Sigmoid colon (tissue), 7 donors: ENCODE results near the gene FCRL6. TPM values are rescaled to one million over a fixed set of nuclear protein-coding genes. Genes with fewer than 3 reads are reported as not detected.

Experiments used
- DNase-seq: peaks from one replicate; pipeline ENCODE4 v3.0.0-alpha.2; 2019
- H3K27ac ChIP-seq, 4 donors: fragments of 200-600 bp; sonication (generic); one replicate each; pipeline ENCODE4 v1.5.1; 2016 to 2019; ENCODE audit warnings: mild to moderate bottlenecking in 1 of 4
- H3K27me3 ChIP-seq, 3 donors: fragments of 200-600 bp; sonication (generic); one replicate each; pipeline ENCODE4 v1.5.1; 2019; ENCODE audit warnings: mild to moderate bottlenecking in 1 of 3
- H3K36me3 ChIP-seq, 4 donors: fragments of 200-600 bp; sonication (generic); one replicate each; pipeline ENCODE4 v1.5.1; 2016 to 2019
- H3K4me1 ChIP-seq, 4 donors: fragments of 200-600 bp; sonication (generic); one replicate each; pipeline ENCODE4 v1.5.1; 2017 to 2019
- H3K4me3 ChIP-seq, 4 donors: fragments of 200-600 bp; sonication (generic); one replicate each; pipeline ENCODE4 v1.5.1; 2017 to 2019; ENCODE audit warnings: mild to moderate bottlenecking in 2 of 4, moderate library complexity in 1 of 4
- H3K9me3 ChIP-seq, 4 donors: fragments of 200-600 bp in 3 of 4; sonication (generic) in 3 of 4; one replicate each; pipeline versions ENCODE4 v1.5.1 to v1.6.1; 2013 to 2019
- EP300 ChIP-seq, 4 donors: sonication (generic); formaldehyde crosslinking; IDR thresholded peaks; one replicate each; pipeline ENCODE4 v1.6.1; 2017; ENCODE audit warnings: antibody characterized with exemption in 4 of 4
- POLR2A ChIP-seq, 2 donors: fragments of 450-650 bp; IDR thresholded peaks; one replicate each; pipeline ENCODE4 v1.6.1; 2016; ENCODE audit warnings: antibody characterized with exemption in 2 of 2, mild to moderate bottlenecking in 2 of 2, moderate library complexity in 2 of 2
- POLR2AphosphoS5 ChIP-seq, 4 donors: sonication (generic); formaldehyde crosslinking; IDR thresholded peaks; one replicate each; pipeline ENCODE4 v1.6.1; 2017; ENCODE audit warnings: antibody characterized with exemption in 4 of 4
- WGBS, 2 donors: extraction: QIAGEN DNeasy Blood & Tissue Kit; methylation state at CpG; one replicate each; pipeline ENCODE4 v1.1.7; 2013; 5-methylcytosine and 5-hydroxymethylcytosine counted together
- intact Hi-C: fragments of 100-400 bp; cut with DNase I; formaldehyde crosslinking; loops from one replicate; pipeline ENCODE4 v1.15.1; 2023
- polyA plus RNA-seq, 3 donors: library from polyadenylated mRNA; stranded (reverse); fragments of 200-250 nt; gene quantifications; one replicate each; pipeline ENCODE4 v1.2.3, GENCODE V29; 2013
- total RNA-seq, 4 donors: library from RNA; depleted of rRNA; stranded (reverse); fragments of >200 nt; gene quantifications; one replicate each; pipeline ENCODE4 v1.1.0, GENCODE V29; 2016
- TF ChIP-seq, protein P1 (sequence below), 4 experiments: fragments of 450-650 bp in 3 of 4; fragments of 200-600 bp in 1 of 4; IDR thresholded peaks; one replicate each; pipeline ENCODE4 v1.5.1; 2016 to 2019; ENCODE audit warnings: antibody characterized with exemption in 4 of 4, mild to moderate bottlenecking in 3 of 4, moderate library complexity in 2 of 4
- donor health status: healthy with polysubstance abuse.
- donor health status: Bipolar disorder and iron deficiency.
- donor health status: healthy.

The FCRL6 gene, protein sequence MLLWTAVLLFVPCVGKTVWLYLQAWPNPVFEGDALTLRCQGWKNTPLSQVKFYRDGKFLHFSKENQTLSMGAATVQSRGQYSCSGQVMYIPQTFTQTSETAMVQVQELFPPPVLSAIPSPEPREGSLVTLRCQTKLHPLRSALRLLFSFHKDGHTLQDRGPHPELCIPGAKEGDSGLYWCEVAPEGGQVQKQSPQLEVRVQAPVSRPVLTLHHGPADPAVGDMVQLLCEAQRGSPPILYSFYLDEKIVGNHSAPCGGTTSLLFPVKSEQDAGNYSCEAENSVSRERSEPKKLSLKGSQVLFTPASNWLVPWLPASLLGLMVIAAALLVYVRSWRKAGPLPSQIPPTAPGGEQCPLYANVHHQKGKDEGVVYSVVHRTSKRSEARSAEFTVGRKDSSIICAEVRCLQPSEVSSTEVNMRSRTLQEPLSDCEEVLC
- total RNA-seq (not detected), polyA plus RNA-seq (under 1 TPM in 1 of 3 donors, not detected in 2; 0.38 TPM)

DNA sequence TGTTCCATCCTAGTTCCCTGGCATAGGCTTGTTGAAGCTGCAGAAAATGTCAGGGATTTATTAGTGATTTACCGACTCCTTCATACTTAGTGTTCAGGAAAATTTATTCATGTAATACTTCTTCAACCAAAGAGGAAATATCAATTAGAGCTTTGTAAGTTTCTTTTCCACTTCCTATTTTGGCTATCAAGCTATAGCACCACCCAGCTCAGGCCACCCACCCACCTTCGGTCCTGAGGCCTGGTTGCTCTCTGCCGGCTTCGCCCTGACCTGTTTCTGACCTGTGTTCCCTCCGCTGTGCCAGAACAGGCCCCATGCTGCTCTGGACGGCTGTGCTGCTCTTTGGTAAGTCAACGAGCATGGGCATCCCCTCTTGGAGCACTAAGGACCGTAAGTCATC lies at the start of gene FCRL6:
Gene FCRL6, plus strand, starts transcription at position 250 of the 400 bp plus-strand sequence. Its CDS starts 65 bp downstream, at position 315.
- intact Hi-C loops = no loop called here
- no peak within 1 kb of the TSS for H3K27ac ChIP-seq
- no peaks in the 10 kb centered on the region for H3K9me3 ChIP-seq
- no peaks in the 10 kb centered on the region for H3K27me3 ChIP-seq
- H3K4me3 ChIP-seq = no peak within 1 kb of the TSS
- no peaks in the 10 kb centered on the region for H3K36me3 ChIP-seq
- DNase-seq = no peak
- no peaks in the 10 kb centered on the region for H3K4me1 ChIP-seq
- 85 to 91% methylated on average over 8 of the region's 8 CpGs for WGBS, 2 donors
- no peak for TF ChIP-seq POLR2A (IDR thresholded peaks at IDR 0.05)
- TF ChIP-seq, protein P1, sequence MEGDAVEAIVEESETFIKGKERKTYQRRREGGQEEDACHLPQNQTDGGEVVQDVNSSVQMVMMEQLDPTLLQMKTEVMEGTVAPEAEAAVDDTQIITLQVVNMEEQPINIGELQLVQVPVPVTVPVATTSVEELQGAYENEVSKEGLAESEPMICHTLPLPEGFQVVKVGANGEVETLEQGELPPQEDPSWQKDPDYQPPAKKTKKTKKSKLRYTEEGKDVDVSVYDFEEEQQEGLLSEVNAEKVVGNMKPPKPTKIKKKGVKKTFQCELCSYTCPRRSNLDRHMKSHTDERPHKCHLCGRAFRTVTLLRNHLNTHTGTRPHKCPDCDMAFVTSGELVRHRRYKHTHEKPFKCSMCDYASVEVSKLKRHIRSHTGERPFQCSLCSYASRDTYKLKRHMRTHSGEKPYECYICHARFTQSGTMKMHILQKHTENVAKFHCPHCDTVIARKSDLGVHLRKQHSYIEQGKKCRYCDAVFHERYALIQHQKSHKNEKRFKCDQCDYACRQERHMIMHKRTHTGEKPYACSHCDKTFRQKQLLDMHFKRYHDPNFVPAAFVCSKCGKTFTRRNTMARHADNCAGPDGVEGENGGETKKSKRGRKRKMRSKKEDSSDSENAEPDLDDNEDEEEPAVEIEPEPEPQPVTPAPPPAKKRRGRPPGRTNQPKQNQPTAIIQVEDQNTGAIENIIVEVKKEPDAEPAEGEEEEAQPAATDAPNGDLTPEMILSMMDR (IDR thresholded peaks at IDR 0.05) = no peak
- no peak for TF ChIP-seq POLR2AphosphoS5 (IDR thresholded peaks at IDR 0.05)
- no peak for TF ChIP-seq EP300 (IDR thresholded peaks at IDR 0.05)

DNA sequence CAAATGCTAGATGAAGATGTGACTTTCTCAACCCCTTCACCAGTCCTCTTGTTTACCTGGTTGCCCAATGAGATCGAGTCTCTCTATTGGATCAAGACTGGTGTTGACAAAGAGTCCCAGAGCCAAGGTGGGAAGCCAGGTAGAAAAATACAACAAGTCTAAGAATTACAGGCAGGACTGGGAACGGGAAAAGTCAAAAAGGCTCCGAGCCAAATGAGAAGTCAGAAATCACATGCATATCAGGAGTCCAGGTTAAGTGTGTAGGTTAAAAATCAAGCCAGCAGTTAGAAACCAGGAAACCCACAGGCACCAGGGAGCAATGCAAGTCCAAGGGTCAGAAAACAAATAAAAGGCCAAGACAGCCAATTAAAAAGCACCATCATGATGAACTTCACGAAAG lies 48.8 kb upstream of the FCRL6 start:
- TF ChIP-seq POLR2A (IDR thresholded peaks at IDR 0.05) = no peak
- TF ChIP-seq, protein P1 (IDR thresholded peaks at IDR 0.05) = no peak
- no peak for TF ChIP-seq EP300 (IDR thresholded peaks at IDR 0.05)
- no peak for TF ChIP-seq POLR2AphosphoS5 (IDR thresholded peaks at IDR 0.05)
- intact Hi-C loops = no loop called here
- H3K4me1 ChIP-seq = no peaks in the 10 kb centered on the region
- no peaks in the 10 kb centered on the region for H3K9me3 ChIP-seq
- no peak for DNase-seq
- WGBS, 2 donors = 13 to 67% methylated on average over 4 of the region's 4 CpGs
- peak overlapping the region in 1 of 4 donors; percentile 46 for H3K27ac ChIP-seq
- no peaks in the 10 kb centered on the region for H3K36me3 ChIP-seq
- no peak overlapping the region for H3K4me3 ChIP-seq
- no peaks in the 10 kb centered on the region for H3K27me3 ChIP-seq

DNA sequence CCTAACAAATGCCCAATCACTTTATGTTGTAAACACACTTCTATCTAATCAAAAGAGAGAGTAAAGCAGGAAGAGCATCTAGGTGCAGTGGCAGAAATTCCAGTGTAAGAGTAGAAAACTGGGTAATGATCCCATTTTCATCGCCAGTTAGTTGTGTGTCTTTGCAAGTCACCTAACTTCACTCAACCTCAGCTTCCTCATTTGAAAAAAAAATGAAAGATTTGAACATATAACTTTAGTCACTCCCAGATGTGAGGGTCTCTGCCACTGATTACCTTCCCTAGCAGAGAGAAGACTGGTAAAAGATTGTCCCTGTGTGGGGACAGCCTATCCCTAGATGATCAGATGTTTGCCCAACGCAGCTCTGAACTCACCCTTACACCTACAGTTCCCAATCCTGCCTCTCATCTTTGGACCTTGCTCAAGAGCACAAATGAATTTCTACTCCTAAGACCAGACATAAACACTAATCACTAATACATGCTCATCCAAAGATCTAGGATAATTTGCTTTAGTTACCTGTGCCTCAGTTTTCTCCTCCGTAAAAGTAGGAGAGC lies 46.6 kb upstream of the FCRL6 start:
- H3K27me3 ChIP-seq = no peaks in the 10 kb centered on the region
- no peak overlapping the region for H3K27ac ChIP-seq
- H3K4me3 ChIP-seq = no peak overlapping the region
- TF ChIP-seq, protein P1 (IDR thresholded peaks at IDR 0.05) = no peak
- no peak for TF ChIP-seq EP300 (IDR thresholded peaks at IDR 0.05)
- no peak for TF ChIP-seq POLR2AphosphoS5 (IDR thresholded peaks at IDR 0.05)
- H3K4me1 ChIP-seq = no peaks in the 10 kb centered on the region
- 63 to 76% methylated on average over 3 of the region's 3 CpGs for WGBS, 2 donors
- no peak for DNase-seq
- intact Hi-C loops = no loop called here
- H3K9me3 ChIP-seq = no peaks in the 10 kb centered on the region
- no peaks in the 10 kb centered on the region for H3K36me3 ChIP-seq

DNA sequence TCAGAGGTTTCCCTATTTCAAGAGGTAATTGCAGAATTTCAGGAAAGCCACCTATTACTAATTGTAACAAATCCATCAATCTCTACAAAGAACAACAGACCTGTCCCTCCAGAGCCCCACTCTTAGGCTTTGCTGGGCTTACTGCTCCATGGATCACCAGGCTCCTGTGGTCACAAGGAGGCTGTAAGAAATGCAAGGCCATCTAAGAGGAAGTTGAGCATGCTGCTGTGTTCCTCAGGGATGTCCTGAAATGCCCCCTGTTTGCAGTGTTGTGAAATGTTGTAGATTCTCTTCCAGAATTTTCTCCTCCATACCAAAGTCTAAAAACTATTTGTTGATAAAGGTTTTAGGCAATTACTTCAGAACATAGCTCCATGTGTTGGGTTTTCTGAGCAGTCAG lies 45.8 kb upstream of the FCRL6 start:
- Histone ChIP-seq H3K4me3 (no peak overlapping the region), H3K27ac (no peak overlapping the region), H3K4me1 (no peaks in the 10 kb centered on the region), H3K36me3 (no peaks in the 10 kb centered on the region), H3K27me3 (no peaks in the 10 kb centered on the region), H3K9me3 (no peaks in the 10 kb centered on the region)
- no peak for DNase-seq
- intact Hi-C loops = no loop called here
- TF ChIP-seq POLR2A (IDR thresholded peaks at IDR 0.05) (no peak), POLR2AphosphoS5 (IDR thresholded peaks at IDR 0.05) (no peak), EP300 (IDR thresholded peaks at IDR 0.05) (no peak)
- TF ChIP-seq, protein P1 (IDR thresholded peaks at IDR 0.05) = no peak
